GM08714 (cell line): Measurements from ENCODE around the gene YOD1.

Experiments used
- H3K4me3 ChIP-seq: fragments of 200-500 bp; sonication (Bioruptor generic); 2 replicates; pipeline ENCODE4 v1.5.1; 2014; ENCODE audit warnings: mild to moderate bottlenecking, low read length, inconsistent platforms
- ZNF274 ChIP-seq: IDR thresholded peaks from 2 replicates; pipeline ENCODE4 v1.6.1; 2012; ENCODE audit warnings: mild to moderate bottlenecking, low read depth, low read length

YOD1 gene

GRCh38 chr1:207020065-207020708, 30.8 kb downstream of the YOD1 start:
- TF ChIP-seq ZNF274 = no peak
- H3K4me3 ChIP-seq = no peak overlapping the region

DNA sequence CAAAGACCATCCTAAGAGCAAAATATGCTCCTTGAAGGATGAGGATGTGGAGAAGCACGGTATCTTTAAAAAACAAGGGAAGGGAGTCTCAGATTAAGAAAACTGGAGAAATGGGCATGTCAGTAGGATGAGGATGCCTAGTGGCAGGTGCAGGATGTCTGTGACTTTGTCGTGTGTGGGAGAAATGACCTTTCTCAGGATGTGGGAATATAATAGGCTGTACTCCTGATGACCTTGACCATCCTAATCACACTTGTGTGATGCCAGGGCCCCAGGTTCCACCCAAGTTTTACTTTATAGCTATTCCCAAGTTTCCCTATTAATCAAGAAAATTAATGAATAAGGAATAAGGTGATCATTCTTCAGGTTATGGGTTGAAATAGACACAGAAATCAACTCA, 31.3 kb downstream of the YOD1 start:
- no peak overlapping the region for H3K4me3 ChIP-seq
- no peak for TF ChIP-seq ZNF274

- no peak for TF ChIP-seq ZNF274
- H3K4me3 ChIP-seq = no peak overlapping the region
Observed at GRCh38 chr1:207019161-207019560, 31.8 kb downstream of the YOD1 start.

- TF ChIP-seq ZNF274 = no peak
- H3K4me3 ChIP-seq = no peak overlapping the region
Observed at GRCh38 chr1:207018707-207019106, 32.3 kb downstream of the YOD1 start.

GRCh38 chr1:207017615-207018559, 33.1 kb downstream of the YOD1 start:
- H3K4me3 ChIP-seq = no peak overlapping the region
- TF ChIP-seq ZNF274 = no peak

DNA sequence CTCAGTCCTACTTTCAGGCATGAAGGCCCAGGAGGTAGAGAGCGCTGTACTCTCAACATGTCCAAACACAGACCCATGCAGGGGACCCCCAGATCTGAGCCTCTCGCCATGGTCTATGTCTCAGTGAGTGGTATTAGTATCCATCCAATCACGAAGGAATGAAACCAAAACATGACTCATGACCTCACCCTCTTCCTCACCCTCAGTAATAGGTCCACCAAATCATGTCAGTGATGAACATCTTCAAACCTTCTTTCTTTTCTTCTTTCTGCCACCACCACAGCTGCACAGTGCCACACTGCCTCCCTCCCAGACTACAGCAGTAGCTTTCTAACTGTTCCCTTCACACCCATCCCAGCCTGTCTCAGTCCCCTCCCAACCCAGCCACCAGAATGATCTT, 35.2 kb downstream of the YOD1 start:
- TF ChIP-seq ZNF274 = no peak
- H3K4me3 ChIP-seq = no peak overlapping the region

GRCh38 chr1:207014728-207015127, 36.3 kb downstream of the YOD1 start:
- no peak overlapping the region for H3K4me3 ChIP-seq
- TF ChIP-seq ZNF274 = no peak

DNA sequence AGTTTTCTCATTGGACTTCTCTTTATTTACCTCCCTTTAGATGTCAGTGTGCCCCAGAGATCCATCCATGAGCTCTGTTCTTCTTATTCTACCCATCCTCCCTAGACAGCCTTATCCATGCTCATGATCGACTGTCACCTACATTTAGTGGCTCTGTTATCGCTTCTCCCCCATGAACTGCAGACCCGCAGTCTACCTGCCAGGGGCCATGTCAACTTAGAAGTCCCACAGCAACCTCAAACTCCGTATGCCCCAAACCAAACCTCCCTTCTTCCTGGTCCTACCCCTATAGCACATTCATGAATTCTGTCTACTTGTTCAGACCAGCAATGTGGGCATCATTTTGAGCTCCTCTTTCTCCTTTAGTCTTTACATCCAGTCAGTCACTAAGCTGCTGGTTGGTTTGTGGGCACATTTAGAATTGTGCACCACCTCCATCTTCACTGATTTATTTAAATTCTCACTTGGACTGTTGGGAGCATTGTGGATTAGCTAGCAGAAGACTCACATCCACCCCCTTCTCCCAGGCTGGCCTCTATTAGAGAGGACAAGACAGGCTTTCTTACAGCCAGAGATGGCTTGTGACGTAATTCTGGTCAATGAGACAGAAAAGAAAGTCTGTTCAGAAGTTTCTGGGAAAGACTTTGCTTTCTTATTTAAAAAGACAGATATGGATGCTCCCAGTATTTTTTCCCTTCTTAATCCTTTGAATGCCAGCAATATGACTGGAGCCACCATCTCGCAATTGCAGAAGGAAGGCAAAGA, 37.5 kb downstream of the YOD1 start:
- no peak overlapping the region for H3K4me3 ChIP-seq
- no peak for TF ChIP-seq ZNF274

- no peak for TF ChIP-seq ZNF274
- no peak overlapping the region for H3K4me3 ChIP-seq
Observed at GRCh38 chr1:207010726-207011125, 40.3 kb downstream of the YOD1 start.

DNA sequence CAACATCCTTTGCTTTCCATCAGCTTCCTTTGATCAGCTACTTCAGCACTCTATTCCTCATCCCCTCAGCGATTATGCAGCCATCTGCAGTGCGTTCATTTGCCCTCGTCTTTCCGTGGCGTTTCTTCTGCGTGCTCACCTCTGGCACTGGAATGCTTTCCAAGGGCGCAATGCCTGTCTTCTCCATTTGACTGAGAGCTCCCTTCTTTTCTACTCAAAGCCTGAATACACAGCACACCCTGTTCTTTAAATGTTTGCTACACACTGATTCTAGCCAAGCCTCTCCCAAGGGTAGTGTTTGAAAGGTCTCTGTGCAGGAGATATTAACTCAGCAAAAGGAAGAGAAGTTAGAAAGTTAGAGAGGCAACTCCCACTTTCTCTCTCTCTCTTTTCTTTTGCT, 41.1 kb downstream of the YOD1 start:
- H3K4me3 ChIP-seq = no peak overlapping the region
- no peak for TF ChIP-seq ZNF274

- H3K4me3 ChIP-seq = no peak overlapping the region
- no peak for TF ChIP-seq ZNF274
Observed at GRCh38 chr1:207009182-207009850, 41.7 kb downstream of the YOD1 start.

GRCh38 chr1:207007352-207008033, 43.5 kb downstream of the YOD1 start:
- no peak overlapping the region for H3K4me3 ChIP-seq
- TF ChIP-seq ZNF274 = no peak

GRCh38 chr1:207006914-207007313, 44.1 kb downstream of the YOD1 start:
- H3K4me3 ChIP-seq = no peak overlapping the region
- TF ChIP-seq ZNF274 = no peak
